NCI-H446 (cell line): Measurements from ENCODE around the gene HECW1.

Experiments used
- DNase-seq, 2 experiments: peaks; one replicate each; lab custom pipeline; 2025; lab: John Stamatoyannopoulos, UW

Gene HECW1

DNA sequence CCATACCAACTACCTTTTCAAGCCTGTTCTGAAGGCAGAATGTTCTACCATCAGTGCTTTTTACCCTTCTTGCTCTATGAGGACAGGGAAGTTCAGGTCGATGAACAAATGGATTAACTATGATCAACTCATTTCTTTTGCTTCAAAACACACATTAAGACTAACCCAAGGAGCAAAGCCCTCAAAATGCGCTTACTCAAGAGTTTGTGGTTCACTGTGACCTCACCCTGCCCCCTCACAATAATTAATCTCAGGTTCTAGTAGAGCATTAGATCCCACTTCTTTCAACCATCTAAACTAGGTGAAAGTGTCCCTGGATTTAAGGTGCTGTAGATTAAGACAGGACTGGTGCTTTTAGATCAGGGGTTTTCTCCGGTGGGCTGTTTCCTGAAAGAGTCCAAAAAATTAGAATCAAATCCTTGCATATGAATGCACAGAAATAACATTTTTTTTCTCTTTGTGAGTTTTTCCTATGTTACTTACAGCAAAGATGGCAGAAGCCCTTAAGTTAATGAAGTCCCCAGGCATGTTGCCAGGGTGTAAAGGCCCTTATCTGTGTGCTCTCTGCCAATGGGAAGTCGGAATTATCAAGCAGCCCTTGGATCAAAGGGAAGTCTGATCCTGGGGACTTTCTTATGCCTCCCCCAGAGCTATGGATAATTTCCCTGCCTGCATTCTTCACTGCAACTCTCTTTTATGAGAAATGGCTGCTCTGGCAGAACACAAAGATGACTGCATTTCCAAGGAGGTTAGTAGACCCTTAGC lies 264.9 kb downstream of the HECW1 start:
- no peak for DNase-seq

DNA sequence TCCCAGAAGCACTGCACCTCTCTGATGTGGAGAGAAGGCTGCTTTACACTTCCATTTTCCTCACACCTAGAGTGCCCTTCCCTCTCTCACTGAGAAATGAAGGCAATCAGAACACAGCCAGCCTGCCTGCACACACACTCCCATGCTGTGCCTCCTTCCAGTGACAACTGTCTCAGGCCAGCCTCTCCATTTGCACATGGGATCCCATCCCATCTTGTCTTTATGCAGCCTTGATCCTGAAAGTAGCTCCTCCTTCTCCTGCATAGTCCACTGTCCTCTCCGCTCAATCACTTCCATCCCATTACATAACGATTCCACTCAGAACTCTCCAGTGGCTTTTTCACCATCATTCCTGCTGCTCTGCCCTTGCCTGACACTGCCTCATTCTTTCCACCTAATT lies 266.8 kb downstream of the HECW1 start:
- no peak for DNase-seq

DNA sequence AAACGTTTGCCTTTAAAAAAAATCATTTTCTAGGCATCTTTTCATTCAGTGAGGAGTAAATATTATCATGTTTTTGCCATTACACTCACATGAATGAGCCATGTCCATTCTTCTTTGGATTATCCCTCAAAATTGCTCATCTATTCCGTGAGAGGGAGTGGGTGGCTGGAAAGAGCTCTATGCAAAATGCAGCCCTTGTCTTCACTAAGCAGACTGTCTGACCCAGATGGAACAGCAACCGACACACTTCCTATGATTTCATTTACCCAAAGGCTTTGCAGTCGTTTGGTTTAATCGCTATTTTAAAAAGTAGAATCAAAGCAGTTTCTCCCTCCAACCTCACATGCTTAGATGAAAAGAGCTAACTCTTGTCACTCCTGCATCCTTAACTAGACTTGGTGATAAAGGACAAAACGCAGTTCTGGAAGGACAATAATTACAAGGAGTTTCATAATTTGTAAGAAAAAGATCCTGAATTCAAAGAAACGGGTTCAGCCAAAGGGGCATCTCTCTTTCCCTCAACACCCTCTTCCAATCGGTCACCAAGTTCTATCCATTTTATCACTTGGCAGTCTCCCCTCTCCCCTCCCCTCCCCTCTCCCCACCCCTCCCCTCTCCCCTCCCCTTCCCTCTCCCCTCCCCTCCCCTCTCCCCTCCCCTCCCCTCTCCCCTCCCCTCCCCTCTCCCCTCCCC lies 272.3 kb downstream of the HECW1 start:
- no peak for DNase-seq

DNA sequence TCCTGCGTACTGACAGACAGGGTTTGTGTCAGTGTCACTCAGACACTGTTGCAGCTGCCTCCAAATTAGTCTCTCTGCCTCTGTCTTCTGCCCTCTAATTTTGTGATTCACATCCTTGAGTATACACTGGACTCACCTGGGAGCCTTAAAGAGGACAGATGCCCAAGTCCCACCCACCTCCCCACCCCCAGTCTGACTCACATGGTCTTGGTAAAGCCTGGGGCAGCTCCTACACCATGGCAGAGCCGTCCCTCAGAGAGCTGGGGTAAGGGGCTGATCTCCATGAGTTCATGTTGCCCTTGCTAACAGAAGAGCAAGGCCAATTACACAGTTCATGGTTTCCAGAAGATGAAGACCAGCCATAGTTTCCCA lies 272.8 kb downstream of the HECW1 start:
- DNase-seq, result no peak

DNA sequence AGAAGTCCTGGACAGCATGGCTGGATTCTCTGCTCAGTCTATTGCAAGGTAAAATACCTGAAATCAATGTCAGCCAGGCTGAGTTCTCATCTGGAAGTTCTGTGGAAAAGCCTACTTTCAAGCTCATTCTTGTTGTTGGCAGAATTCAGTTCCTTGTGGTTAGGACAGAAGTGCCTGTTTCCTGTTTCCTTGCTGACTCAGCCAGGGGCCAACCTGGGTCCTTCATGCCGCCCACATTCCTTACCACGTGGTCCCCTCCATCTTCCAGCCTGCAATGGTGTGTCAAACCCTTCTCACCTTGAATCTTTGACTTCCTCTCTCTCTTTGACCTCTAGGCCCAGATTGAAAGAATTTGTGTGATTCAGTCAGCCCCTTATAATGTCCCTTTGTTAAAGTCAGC lies 273.4 kb downstream of the HECW1 start:
- no peak for DNase-seq

DNA sequence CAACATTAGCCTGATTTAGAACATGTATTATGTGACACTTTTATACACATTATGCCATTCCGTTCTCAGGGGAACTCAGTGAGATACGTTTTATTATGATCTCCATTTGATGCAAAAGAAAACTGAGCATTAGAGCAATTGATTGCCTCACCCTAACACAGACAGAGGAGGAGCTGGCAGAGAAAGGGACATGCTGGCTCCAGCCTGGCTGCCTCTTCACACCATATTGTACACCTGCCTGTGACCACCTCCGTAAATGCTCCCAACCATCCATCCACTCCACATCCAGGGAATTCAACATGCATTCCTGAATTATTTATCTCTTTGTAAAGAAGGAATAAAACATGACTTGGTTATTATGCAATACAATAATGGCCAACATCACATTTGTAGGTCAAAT lies 275.5 kb downstream of the HECW1 start:
- no peak for DNase-seq

DNA sequence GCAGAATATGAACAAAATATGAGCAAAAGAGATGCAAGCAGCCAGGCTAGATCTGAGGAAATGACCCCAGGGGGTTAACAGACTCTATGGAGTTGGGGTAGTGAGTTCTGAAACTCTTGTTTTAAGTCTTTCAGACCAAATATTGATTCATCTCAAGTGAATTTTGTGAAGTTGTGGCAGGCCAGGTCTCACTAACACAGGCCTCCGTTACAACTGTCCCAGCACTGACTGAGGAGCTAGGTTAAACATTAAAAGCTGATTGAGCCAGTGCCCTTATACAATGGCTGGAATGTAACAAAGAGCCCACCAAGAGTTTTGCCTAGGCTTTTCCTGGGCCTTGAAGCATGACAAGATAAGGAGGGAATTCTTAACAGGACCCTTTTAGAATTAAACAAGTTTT lies 278.1 kb downstream of the HECW1 start:
- no peak for DNase-seq

DNA sequence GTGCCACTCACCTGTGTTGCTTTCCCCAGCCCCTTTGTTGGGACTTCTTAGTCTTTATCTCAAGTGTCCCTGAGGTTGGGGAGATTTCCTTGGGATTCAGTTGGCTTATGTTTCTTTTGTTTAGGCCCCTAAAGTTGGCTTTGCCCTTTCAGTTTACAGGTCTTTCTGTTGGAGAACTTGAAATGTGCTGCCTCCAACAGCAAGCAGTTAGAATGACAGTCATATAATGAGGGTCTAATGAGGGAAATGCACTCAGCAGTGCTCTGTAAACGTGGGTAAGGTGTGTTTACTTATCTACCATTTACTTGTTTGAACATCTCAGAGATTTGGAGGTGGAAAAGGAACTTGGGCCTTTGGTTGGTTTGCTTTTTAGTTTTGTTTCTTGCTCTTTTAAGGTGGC lies 279.1 kb downstream of the HECW1 start:
- DNase-seq, result no peak

DNA sequence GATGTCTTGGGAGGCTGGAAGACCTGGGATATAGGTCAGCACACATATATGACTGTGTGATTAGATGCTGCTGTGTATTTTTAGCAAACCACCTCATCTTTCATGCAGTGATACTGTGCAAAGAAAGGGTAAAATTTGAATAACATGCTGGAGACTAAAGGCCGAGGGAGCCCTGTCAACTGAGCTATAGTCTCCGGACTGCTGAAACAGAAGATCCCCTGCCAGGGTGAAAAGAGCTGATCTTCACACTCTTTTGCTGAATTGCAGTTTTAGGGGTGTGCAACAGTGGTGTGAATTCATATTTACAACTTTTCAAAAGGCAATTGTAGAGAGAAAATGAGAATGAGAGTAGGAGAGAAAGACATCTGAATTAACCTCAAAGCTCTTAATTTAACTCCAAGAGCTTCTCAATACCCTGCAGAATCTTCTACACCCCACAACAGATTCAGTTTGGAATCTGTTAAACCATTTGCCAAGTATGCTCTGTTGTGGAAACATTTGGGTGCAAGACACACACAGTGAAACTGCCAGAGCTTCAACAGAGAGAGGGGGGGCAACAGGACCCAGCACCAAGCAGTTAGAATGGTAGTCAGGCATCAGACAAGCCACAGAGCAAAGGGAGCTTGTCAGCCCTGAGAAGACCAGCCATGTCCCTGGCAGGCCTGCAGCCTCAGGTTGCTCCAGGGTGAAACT lies 280.3 kb downstream of the HECW1 start:
- no peak for DNase-seq

DNA sequence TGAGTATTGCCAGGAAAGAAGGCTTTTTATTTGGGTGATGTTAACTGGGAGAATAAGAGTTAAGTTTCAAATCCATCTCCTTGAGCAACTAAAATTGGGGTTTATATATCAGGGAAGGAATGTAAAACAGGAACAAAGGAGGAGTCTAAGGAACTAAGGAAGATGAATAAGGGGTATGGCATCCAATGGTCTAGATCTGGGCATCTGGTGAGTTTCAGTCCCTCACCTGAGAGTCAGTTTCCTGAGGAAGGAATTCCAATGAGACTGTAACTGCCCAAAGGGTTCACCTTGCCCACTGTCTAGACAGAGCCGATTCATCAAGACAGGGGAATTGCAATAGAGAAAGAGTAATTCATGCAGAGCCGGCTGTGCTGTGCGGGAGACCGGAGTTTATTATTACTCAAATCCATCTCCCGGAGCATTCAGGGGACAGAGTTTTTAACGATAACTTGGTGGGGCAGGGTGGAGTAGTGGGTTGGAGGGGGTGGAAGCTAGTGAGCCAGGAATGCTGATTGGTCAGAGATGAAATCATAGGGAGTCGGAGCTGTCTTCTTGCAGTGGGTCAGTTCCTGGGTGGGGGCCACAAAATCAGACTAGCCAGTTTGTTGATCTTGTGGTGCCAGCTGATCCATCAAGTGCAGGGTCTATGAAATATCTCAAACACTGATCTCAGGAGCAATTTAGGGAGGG lies 282.1 kb downstream of the HECW1 start:
- no peak for DNase-seq

DNA sequence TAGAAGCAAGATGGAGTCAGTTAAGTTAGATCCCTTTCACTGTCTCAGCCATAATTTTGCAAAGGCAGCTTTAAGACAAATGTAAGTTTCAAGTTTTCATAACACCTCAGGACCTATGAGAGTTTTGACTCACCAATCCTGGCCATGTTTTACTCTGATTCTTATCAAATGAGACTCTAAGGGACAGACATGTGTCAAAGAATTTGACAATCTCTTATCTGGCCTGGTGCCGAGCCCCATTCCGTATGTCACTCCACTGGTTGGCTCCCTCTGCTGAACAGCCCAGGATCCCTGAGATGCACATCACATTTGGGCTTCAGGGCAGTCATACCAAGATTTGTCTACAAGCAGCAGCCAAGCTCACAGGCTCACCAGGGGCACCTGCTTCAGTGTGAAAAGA lies 282.9 kb downstream of the HECW1 start:
- DNase-seq, result no peak

DNA sequence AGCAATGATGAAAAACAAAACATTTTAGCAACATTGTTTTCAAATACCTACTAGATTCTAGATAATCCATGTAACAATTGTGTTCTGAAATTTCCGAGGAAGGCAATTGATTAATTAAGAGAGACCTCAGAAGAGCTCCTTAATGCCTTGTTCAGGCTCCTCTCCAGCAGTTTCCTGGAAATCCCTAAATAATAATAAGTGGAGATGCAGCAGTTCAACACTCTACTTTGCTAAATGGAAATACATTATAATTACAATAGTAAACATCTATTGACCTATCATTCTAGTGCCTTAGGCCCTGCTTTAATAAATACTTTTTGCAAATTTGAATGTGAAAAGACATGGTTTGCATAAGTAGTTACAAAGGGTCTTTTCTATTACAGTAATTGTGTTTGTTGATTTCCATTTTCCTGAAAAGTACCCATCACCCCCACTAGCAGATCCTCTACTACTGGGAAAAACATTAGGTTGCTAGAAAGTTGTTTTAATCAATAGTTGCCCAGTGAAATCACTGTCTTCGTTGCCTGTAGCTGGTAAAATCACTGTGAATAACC lies 283.8 kb downstream of the HECW1 start:
- DNase-seq, result no peak

DNA sequence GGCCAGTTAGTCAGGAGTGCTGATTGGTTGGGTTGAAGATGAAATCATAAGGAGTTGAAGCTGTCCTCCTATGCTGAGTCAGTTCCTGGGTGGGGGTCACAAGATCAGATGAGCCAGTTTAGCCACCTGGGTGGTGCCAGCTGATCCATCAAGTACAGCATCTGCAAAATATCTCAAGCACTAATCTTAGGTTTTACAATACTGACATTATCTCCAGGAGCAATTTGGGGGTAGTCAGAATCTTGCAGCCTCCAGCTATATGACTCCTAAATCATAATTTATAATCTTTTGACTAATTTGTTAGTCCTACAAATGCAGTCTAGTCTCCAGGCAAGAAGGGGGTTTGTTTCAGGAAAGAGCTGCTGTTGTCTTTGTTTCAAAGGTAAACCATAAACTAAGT lies 286.4 kb downstream of the HECW1 start:
- no peak for DNase-seq

DNA sequence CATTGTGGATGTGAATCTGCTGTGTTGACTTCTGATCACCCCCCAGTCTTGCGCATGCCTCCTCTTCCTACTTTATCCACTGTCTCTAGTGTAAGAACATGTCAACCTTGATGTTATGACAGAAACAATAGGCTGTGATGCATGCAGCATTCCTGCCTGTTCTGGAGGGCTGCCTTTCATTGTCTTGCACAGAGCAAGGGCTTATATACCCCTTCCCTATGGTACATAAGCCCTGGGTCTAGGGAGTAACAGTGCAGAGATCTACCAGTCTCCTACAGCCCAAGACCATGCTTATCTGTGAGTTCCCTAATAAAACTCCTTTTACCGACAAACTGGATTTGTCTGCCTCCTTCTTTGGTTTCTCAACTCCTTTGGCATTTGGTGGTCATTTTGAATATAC lies 293.5 kb downstream of the HECW1 start:
- DNase-seq, result no peak

DNA sequence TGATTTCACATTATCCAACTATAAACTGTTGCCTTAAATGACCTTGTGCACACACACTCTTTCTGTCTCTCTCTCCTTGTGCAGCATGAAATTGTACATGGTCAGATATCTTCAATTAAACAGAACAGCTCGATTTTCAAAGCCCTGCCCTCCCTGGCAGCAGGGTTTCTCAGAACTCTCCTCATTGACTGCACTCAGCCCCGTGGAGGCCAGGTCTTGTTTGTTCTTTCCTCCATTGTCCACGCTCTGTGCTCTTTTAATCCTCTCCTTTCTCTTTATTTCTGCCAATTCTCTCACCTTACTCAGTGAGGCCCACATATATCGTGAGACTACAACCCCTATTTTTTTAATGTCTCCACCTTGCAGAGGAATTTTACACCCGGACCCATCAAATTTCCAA lies 294.5 kb downstream of the HECW1 start:
- DNase-seq, result no peak

DNA sequence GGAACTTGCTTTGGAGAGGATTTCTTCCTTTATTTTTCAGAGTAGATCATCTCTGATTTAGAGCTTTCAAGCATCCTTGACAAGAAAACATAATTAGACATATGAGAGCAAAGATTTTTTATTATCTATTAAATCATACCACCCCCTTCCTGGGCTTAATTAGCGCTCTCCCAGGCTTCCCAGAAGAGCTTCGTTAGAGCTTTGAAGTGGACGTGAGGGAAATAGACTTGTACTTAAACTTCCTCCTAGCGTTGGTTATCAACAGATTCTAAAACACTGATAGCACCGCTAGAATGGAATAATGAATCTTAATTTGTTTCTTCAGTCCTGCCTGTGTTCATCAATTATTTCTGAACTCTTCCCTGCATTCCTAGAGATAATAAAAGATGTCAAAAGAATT lies 296.5 kb downstream of the HECW1 start:
- no peak for DNase-seq

DNA sequence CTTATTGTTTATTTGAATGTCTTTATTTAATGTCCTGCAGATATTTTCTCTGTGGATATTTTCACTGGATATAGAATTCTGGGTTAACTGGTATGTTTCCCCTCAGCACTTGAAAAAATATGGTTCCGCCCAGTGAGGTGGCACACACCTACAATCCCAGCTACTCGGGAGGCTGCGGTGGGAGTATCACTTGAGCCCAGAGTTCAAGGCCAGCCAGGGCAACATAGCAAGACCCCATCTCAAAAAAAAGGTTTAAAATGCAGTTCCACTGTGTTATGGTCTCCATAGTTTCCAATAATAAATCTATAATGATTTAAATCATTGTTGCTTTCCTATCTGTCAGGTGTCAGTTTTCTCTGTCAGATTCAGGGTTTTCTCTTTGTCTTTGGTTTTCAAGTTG lies 305.0 kb downstream of the HECW1 start:
- DNase-seq, result no peak

DNA sequence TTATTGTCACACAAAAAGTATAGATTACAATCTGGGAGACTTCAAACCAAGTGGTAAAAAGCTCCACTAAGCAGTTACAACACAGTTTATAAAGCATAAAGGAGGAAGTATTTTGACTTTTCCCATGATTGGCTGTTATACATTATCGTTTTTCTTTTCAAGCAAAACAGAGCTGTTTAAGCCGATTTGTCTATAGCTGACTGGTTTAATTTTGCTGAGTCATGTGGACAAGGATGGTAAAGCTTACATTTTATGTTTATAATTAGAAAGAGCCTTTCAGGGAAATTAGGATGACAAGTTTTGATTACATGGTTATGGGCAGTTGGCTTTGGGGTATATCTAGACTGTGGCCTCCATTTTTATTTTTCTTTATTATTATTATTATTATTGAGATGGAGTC lies 318.0 kb downstream of the HECW1 start:
- DNase-seq, result no peak

DNA sequence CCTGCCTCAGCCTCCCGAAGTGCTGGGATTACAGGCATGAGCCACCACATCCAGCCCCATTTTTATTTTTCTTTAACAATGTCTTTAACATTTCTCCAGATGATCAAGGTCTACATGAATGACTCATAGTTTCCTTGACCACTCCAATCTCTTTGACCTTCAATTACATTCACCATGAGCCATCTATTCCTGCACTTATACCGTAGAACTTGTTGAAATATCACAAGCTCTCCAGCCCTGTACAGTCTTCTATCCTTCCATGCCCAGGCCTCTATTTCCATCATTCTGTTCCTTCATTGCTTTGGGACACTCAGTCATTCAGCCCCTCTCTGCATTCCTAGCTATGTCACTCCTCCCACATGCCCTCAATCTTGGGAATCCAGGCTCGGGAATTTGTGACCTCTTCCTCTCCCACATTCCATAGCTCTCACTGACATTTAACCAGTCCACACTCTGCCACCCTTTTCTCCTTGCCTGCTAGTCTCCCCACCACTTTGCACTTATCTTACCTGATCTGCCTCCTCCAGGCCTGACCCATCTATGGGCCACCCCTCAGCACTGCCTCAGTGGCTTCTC lies 318.7 kb downstream of the HECW1 start:
- no peak for DNase-seq

DNA sequence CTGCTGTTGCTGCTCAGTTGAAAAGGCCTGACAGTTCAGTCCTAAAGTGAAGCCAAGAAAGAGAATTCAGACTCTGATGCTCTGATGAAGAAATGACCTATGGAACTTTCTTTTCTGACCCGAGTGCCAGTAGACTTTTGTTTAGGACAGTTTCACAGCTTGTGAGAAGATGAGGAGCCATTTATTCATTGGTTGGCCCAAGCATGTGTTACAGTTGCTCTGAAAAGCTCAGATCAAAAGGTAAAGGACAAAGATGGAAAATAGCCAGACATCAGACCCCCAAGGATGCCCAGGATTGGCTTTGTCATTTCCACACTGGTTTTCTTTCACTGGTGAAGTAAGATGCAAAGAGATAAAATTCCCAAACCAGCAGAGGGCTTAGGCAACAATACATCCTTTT lies 321.2 kb downstream of the HECW1 start:
- DNase-seq, result no peak

DNA sequence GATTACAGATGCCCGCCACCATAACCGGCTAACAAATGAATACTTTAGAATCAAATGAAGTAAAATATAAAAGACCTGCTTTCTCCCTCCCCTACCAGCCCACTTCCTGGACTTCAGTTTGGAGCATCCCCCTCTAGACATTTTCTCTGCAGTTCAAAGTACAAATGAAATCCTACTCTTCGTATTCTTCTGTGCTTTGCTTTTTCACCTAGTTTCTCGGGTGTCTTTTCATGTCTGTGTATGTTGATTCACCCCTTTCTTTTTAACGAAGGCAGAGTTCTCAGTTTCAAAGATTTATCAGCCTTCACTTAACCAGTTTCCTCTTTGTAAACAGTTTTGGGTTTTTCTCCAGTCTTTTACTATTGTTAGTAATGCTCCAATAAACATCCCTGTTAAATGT lies 324.6 kb downstream of the HECW1 start:
- DNase-seq, result no peak

DNA sequence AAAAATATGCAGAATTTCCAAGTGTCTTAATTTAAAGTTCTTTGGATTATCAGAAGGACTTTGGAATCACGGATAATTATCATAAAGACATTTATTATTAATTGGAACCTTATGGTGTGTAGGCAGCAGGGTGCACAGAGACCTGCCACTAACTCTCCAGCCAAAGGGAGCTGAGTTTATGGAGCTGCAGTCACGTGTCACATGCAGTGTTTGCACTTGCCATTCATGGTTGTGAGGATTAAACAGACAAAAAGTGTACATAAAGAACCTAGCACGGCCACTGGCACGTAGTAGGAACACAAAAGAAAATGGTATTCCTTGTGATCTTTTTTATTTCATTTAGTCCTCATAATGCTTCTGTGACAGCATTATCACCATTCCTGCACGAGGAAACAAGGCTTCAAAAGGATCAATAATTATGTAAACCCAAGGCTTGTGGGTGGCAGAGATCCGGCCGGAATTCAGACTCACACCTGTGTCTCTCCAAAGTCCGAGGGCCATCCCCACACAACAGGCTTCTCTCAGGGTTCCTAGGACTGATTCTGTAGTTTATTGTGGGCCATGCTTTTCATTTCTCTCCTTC lies 326.5 kb downstream of the HECW1 start:
- no peak for DNase-seq
